Umbilical cord (tissue), 2 donors: ENCODE data around the gene PRRG1. TPM values are rescaled to one million over a fixed set of nuclear protein-coding genes. Genes with fewer than 3 reads are reported as not detected.
A peak's percentile ranks its signal among the peaks of the same experiment; 100 is the strongest.
"Not testable (repeated sequence)": the region's sequence is repeated elsewhere in the genome, so short reads cannot be mapped to it uniquely, and the experiment has no call there.

ENCODE experiments used
- DNase-seq: peaks from one replicate; pipeline ENCODE4 v3.0.0-alpha.2; 2015; ENCODE audit warnings: low spot score
- total RNA-seq: library from RNA; depleted of rRNA; stranded (reverse); fragments of >200 nt; gene quantifications from one replicate; pipeline ENCODE4 v1.2.3, GENCODE V29; 2014; ENCODE audit warnings: low replicate concordance; ENCODE audit not compliant: insufficient read depth

Gene PRRG1
- 9.9 TPM for total RNA-seq

GRCh38 chrX:37349221-37350033, at the start of gene PRRG1:
Gene PRRG1 (plus strand): TSS chrX:37349364. CDS start chrX:37406250, 56,886 bp downstream.
- peak; percentile 80 for DNase-seq

GRCh38 chrX:37302569-37302968, 46.6 kb upstream of the PRRG1 start:
- DNase-seq: no peak

GRCh38 chrX:37305238-37305637, 43.9 kb upstream of the PRRG1 start:
- not testable (repeated sequence) for DNase-seq

- DNase-seq: no peak
Measured at GRCh38 chrX:37314531-37314930, 34.6 kb upstream of the PRRG1 start.

- DNase-seq: no peak
Measured at GRCh38 chrX:37315511-37316248, 33.5 kb upstream of the PRRG1 start.

DNA sequence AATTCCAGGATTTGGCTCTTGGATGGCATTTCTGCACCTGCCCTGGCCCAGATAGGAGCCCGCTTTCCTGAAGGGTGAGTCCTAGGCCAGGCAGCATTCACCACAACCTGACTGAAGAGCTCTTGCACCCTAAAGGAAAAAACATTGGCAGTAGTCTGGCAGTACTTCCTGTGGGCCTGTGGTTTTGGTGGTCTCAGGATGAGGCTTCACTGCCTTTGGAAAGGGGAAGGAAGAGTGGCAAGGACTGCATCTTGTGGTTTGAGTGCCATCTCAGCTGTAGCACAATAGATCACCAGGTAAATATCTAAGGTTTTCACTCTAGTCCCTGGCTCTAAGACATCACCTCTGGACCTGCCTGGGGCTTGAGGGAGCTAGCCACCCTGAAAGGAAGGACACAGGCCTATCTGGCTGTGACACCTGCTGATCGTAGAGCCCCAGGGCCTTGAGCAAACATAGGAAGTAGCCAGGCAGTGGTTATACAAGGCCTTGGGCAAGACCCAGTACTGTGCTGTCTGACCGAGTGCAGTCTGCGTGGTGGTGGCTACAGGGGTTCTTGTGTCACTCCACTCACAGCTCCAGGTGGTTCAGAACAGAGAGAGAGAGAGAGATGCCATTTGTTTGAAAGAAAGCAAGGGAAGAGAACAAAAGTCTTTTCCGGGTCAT, 28.5 kb upstream of the PRRG1 start:
- no peak for DNase-seq

DNA sequence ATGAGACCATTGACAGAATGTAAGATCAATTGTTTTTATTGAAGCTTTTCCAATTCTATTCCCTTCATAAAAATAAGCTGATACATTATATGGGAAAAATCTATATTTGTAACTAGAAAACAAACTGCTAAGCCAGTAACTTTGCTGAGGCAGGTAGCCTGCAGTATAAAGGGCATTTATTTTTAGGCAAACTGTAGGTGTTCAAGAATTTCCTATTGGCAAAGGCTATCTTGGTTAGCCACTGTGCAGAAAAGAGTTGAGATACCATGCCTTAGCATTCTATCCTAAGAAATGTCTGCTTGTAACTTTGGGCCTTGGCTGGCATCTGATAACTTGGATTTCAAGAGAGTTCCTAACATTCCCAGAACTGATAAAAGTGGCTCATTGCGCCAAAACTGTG, 18.5 kb upstream of the PRRG1 start:
- no peak for DNase-seq

- no peak for DNase-seq
Measured at GRCh38 chrX:37331546-37331945, 17.6 kb upstream of the PRRG1 start.

DNA sequence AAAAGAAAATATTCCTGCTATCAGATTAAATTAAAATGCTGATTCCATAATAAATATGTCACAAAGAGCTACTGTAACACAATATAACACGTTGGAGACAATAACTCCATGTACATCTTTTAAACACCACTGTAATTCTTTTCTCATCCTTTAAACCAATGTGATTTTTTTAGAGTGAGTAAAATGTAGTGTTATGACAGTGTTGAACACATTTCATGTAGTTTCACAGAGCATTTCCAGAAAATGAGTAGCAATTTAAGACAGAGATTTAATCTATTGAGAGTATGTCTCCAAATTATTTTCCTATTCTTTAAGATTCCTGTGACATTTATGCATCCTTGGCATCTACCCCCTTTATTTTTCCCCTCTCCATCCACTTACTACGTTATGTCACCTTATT, 17.1 kb upstream of the PRRG1 start:
- no peak for DNase-seq

DNA sequence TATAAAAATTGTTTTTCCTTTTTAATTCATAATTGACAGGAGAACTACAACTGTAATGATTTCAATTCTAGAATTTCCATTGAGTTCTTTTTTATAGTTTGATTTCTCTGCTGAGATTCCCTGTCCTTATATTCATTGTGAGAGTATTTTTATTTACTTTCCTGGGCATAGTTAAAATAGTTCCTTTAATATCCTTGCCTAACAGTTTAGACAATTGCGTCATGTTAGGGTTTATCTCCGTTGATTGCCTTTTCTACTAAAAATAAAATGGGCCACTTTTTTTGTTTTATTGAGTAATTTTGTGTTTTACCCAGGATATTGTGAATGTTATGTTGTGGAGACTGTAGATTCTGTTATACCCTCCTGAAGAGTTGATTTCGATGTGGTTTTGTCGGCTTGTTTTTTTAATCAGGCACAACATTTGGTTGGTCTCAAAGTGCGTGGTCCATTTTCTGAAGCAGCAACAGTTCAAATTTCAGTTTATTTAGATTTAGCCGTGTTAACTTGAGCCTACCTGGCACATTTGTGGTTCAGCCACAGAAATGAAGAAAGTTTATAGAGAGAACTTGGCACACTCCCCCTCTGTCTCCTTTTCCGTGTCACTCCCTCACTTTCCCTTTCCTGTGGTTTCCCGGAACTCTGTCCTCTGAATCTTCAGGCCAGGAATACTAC, 16.0 kb upstream of the PRRG1 start:
- DNase-seq: no peak

- peak; percentile 2 for DNase-seq
Measured at GRCh38 chrX:37347420-37347819, 1.7 kb upstream of the PRRG1 start.

DNA sequence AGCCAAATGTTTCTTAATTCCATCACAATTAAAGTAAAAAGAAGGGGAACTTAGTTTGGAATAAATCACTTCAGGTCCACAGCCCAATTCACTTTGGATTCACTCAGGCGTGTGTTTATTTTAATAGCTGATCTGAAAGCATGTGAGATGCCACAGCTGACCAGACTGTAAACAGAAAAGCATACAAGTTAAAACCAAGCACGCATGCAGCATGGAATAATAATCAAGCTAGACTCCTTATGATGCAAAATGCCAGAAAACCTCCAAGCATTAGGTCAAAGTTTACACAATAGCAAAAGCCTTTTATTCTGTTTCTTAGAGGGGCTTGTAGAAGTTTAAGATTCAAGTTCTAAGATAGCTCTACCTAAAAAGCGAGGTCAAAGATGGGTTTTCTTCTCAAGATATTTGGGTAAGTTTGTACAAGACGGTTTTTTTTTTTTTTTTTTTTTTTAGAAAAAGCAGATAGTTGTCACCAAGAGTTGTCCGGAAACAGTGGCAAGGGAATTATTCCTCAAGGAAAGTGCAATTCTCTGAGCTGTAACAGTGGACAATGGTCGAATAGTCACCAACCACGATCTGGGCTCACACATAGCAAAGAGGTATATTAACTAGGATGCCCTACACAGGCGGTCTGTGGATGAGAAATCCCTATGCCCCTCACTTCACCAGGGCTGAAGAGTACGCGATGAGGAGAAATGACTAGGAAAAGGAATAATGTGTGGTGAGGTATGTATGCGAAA, 763 bp upstream of the PRRG1 start:
- no peak for DNase-seq

DNA sequence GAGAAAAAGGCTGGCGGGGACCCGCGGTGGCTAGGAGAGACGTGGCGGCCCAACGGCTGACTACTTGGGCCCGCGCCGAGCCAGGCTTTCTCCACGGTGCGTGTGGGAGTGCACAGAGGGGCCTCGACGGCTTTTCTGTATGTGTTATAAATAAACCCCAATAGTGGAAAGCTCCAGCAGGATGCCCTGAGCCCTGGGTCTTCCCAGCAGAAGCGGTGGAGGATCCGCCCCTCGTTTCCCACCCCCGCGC, 268 bp upstream of the PRRG1 start:
- DNase-seq: no peak

DNA sequence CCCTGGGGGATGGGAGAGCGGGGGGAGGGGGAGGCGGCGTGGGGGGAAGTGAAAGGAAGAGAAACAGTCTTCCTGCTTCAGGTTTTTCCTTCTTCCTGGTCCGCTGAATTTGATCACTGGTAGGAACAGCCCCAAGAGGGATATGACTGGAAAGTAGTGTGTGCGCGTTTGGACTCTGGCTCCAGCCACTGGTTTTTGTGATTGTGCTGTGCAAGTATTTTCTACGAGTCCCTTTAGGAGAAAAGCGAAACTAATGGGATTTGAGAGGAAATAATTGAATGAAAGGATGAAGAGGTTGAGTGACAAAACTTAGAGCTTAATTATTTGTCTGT, 836 bp downstream of the PRRG1 start:
- DNase-seq: peak; percentile 15

DNA sequence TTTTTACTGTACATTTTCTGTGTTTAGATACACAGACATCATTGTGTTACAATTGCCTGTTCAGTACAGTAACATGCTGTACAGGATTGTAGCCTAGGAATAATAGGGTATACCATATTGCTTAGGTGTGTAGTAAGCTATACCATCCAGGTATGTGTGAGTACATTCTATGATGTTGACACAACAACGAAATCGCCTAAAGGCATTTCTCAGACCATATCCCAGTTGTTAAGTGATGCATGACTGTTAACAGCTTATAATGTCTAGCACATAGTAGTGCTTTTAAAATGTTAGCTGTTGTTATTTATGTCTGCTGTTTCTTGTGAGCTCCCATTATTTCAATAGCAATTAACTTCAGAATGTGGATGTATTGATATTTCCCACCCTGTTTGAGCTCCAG, 4.5 kb downstream of the PRRG1 start:
- DNase-seq: no peak

GRCh38 chrX:37357436-37357835, 8.3 kb downstream of the PRRG1 start:
- DNase-seq: no peak

DNA sequence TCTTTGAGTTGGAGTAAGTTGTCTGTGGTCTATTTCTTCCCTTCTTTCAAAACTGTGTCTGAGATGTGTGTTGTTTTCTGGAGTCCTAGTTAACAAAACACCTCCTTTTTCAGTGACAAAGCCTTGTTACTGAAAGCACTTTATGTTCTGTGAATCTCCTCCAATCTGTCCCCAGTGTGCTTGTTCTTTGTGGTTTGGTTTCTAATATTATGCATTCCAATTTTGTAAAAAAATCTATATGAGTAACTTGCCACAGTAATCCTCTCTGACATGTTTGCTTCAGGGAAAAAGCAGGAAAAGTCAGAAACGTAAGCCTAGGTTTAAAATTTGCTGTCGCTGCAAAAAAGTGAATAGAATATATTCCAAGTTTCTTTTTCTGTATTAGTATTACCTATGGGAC, 12.4 kb downstream of the PRRG1 start:
- peak; percentile 11 for DNase-seq

DNA sequence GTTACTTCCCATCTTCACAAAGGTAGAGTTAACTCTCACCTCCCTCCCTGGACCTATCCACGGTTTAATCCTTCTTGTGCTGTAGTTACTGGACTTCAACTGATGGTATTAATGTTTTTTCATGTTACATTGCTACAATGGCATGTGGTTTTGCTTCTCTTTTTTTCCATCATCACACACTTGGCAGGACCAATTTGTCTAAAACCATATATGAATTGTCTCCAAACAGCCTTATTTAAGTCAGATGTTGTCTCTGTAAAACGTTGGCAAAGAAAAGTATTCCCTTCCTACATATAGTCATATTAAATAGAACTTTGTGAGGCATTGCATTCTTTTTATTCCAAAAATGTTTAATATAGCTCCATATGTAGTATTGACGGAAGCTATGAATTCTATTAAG, 15.5 kb downstream of the PRRG1 start:
- no peak for DNase-seq

DNA sequence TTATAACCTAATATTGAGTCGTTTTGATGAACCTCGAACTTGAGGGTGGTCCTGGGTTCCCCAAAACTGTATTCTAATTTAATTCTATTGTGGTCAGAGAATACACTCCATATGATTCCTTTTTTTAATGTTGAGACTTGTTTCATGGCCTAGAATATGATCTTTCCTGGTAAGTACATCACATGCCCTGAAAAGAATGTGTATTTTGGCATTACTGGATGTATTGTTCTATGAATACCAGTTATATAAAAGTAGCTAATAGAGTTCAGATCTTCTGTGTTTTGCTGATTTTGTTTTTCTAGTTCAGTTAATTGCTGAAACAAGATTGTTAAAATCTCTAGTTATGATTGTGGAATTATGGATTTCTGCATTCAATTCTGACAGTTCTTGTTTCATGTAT, 18.8 kb downstream of the PRRG1 start:
- DNase-seq: no peak

DNA sequence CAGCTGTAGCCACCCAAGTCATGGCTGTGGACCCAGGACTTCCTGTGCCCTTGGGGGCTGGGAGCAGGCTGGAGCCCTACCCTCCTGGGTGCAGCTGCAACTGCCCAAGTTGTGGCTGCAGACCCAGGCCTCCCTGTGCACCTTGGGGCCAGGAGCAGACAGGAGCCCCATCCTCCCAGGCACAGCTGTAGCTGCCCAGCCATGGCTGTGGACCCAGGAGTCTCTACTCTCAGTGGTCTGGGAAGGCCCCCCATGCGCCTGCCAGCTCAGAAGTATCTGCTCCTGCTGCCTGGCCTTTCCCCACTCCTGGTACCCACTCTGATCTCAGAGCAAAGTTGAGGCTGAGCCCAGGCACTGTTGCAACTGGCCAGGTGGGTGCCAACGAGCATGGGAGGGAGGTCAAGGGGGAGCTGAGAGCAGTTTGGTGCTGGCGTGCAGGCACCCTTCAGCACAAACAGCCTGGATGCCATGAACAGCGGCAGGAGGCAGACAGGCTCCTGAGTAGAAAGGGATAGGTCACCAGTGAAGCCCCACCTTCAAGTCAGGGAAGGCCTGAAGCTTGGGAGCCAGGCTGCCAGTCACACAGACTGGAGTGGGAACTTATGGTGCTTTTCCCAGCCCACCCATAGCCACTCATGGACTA, 21.5 kb downstream of the PRRG1 start:
- DNase-seq: no peak

DNA sequence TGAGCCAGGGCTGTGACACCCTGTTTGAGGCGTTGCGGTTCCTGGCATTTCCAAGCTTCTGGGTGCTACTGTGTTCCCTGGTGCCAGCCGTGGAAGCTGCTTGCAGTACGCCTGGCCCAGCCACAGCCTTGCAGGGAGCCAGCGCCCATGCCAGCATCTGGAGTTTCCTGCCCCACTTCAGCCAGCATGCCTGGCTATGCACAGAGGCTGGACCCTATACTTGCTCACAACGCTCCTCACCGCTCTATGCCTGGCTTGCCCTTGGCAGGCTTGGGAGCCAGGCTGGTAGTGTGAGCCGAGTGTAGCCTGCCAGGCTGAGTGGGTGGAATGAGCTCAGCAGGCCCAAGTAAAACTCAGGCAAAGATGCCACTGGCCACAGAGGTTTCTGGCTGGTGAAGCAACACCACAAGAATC, 22.4 kb downstream of the PRRG1 start:
- DNase-seq: no peak
